ENCODE results near the gene IRF9.
"Not testable (repeated sequence)": the region's sequence is repeated elsewhere in the genome, so short reads cannot be mapped to it uniquely, and the experiment has no call there.

IRF9 gene

GRCh38 chr14:24194873-24195185 lies 33.8 kb downstream of the IRF9 start:
- Histone ChIP-seq H3K4me3 (ENCODE audit: low read depth, low read length) (peak overlapping the region; percentile 93), H3K27me3 (ENCODE audit: control insufficient read depth, insufficient read depth, low read length) (no peaks in the 10 kb centered on the region), H3K36me3 (ENCODE audit: control insufficient read depth, insufficient read depth, low read length) (peaks cover 13% of the 10 kb centered on the region), H3K9me3 (ENCODE audit: control insufficient read depth, insufficient read depth, low read length) (no peaks in the 10 kb centered on the region), H3K9ac (ENCODE audit: low read depth, low read length) (peak overlapping the region; percentile 91), H3K4me1 (ENCODE audit: control insufficient read depth, insufficient read depth, low read length) (peaks cover 3% of the 10 kb centered on the region)

- peaks cover 11% of the 10 kb centered on the region for H3K36me3 ChIP-seq (ENCODE audit: control insufficient read depth, insufficient read depth, low read length)
- H3K4me1 ChIP-seq (ENCODE audit: control insufficient read depth, insufficient read depth, low read length) = peaks cover 3% of the 10 kb centered on the region
- H3K9ac ChIP-seq (ENCODE audit: low read depth, low read length) = peak within 1 kb of the TSS; percentile 91
- H3K4me3 ChIP-seq (ENCODE audit: low read depth, low read length) = peak within 1 kb of the TSS; percentile 93
- no peaks in the 10 kb centered on the region for H3K9me3 ChIP-seq (ENCODE audit: control insufficient read depth, insufficient read depth, low read length)
- H3K27me3 ChIP-seq (ENCODE audit: control insufficient read depth, insufficient read depth, low read length) = no peaks in the 10 kb centered on the region
These were observed 34.4 kb downstream of the IRF9 start, which contains the start of gene TM9SF1 for GRCh38 chr14:24195186-24196070. TSS of gene TM9SF1 (minus strand) at chr14:24195441. CDS start at chr14:24195019, 422 bp downstream.

GRCh38 chr14:24196071-24197055 lies 35.3 kb downstream of the IRF9 start:
- peaks cover 15% of the 10 kb centered on the region for H3K36me3 ChIP-seq (ENCODE audit: control insufficient read depth, insufficient read depth, low read length)
- peaks cover 3% of the 10 kb centered on the region for H3K4me1 ChIP-seq (ENCODE audit: control insufficient read depth, insufficient read depth, low read length)
- H3K9me3 ChIP-seq (ENCODE audit: control insufficient read depth, insufficient read depth, low read length) = peaks cover 2% of the 10 kb centered on the region
- peak overlapping the region; percentile 91 for H3K9ac ChIP-seq (ENCODE audit: low read depth, low read length)
- H3K27me3 ChIP-seq (ENCODE audit: control insufficient read depth, insufficient read depth, low read length) = no peaks in the 10 kb centered on the region
- peak overlapping the region; percentile 93 for H3K4me3 ChIP-seq (ENCODE audit: low read depth, low read length)

- H3K36me3 ChIP-seq (ENCODE audit: control insufficient read depth, insufficient read depth, low read length) = peaks cover 17% of the 10 kb centered on the region
- no peak overlapping the region for H3K9ac ChIP-seq (ENCODE audit: low read depth, low read length)
- H3K27me3 ChIP-seq (ENCODE audit: control insufficient read depth, insufficient read depth, low read length) = no peaks in the 10 kb centered on the region
- H3K9me3 ChIP-seq (ENCODE audit: control insufficient read depth, insufficient read depth, low read length) = peaks cover 2% of the 10 kb centered on the region
- H3K4me1 ChIP-seq (ENCODE audit: control insufficient read depth, insufficient read depth, low read length) = peaks cover 3% of the 10 kb centered on the region
- peak overlapping the region; percentile 26 for H3K4me3 ChIP-seq (ENCODE audit: low read depth, low read length)
These were observed 36.0 kb downstream of the IRF9 start for GRCh38 chr14:24197056-24197450.

GRCh38 chr14:24198814-24199524 lies 37.9 kb downstream of the IRF9 start:
- Histone ChIP-seq H3K36me3 (ENCODE audit: control insufficient read depth, insufficient read depth, low read length) (peaks cover 8% of the 10 kb centered on the region), H3K9ac (ENCODE audit: low read depth, low read length) (no peak overlapping the region), H3K4me3 (ENCODE audit: low read depth, low read length) (no peak overlapping the region), H3K27me3 (ENCODE audit: control insufficient read depth, insufficient read depth, low read length) (no peaks in the 10 kb centered on the region), H3K9me3 (ENCODE audit: control insufficient read depth, insufficient read depth, low read length) (peaks cover 2% of the 10 kb centered on the region), H3K4me1 (ENCODE audit: control insufficient read depth, insufficient read depth, low read length) (peaks cover 3% of the 10 kb centered on the region)

- H3K9ac ChIP-seq (ENCODE audit: low read depth, low read length); H3K4me3 ChIP-seq (ENCODE audit: low read depth, low read length); H3K4me1 ChIP-seq (ENCODE audit: control insufficient read depth, insufficient read depth, low read length); H3K9me3 ChIP-seq (ENCODE audit: control insufficient read depth, insufficient read depth, low read length); H3K27me3 ChIP-seq (ENCODE audit: control insufficient read depth, insufficient read depth, low read length): not testable (repeated sequence)
- peaks cover 19% of the 10 kb centered on the region for H3K36me3 ChIP-seq (ENCODE audit: control insufficient read depth, insufficient read depth, low read length)
These were observed 41.5 kb downstream of the IRF9 start for GRCh38 chr14:24202538-24202937.

GRCh38 chr14:24203249-24203886 lies 42.3 kb downstream of the IRF9 start:
- H3K9ac ChIP-seq (ENCODE audit: low read depth, low read length); H3K9me3 ChIP-seq (ENCODE audit: control insufficient read depth, insufficient read depth, low read length); H3K4me1 ChIP-seq (ENCODE audit: control insufficient read depth, insufficient read depth, low read length); H3K27me3 ChIP-seq (ENCODE audit: control insufficient read depth, insufficient read depth, low read length); H3K4me3 ChIP-seq (ENCODE audit: low read depth, low read length): not testable (repeated sequence)
- H3K36me3 ChIP-seq (ENCODE audit: control insufficient read depth, insufficient read depth, low read length) = peaks cover 19% of the 10 kb centered on the region

- Histone ChIP-seq H3K27me3 (ENCODE audit: control insufficient read depth, insufficient read depth, low read length) (no peaks in the 10 kb centered on the region), H3K36me3 (ENCODE audit: control insufficient read depth, insufficient read depth, low read length) (peaks cover 22% of the 10 kb centered on the region), H3K4me1 (ENCODE audit: control insufficient read depth, insufficient read depth, low read length) (no peaks in the 10 kb centered on the region), H3K4me3 (ENCODE audit: low read depth, low read length) (no peak overlapping the region), H3K9me3 (ENCODE audit: control insufficient read depth, insufficient read depth, low read length) (peaks cover 2% of the 10 kb centered on the region), H3K9ac (ENCODE audit: low read depth, low read length) (no peak overlapping the region)
These were observed 43.4 kb downstream of the IRF9 start for GRCh38 chr14:24204163-24205146.

GRCh38 chr14:24206260-24207103 lies 45.4 kb downstream of the IRF9 start:
- H3K9ac ChIP-seq (ENCODE audit: low read depth, low read length) = no peak overlapping the region
- no peaks in the 10 kb centered on the region for H3K27me3 ChIP-seq (ENCODE audit: control insufficient read depth, insufficient read depth, low read length)
- no peak overlapping the region for H3K4me3 ChIP-seq (ENCODE audit: low read depth, low read length)
- no peaks in the 10 kb centered on the region for H3K4me1 ChIP-seq (ENCODE audit: control insufficient read depth, insufficient read depth, low read length)
- peaks cover 30% of the 10 kb centered on the region for H3K36me3 ChIP-seq (ENCODE audit: control insufficient read depth, insufficient read depth, low read length)
- no peaks in the 10 kb centered on the region for H3K9me3 ChIP-seq (ENCODE audit: control insufficient read depth, insufficient read depth, low read length)

Measured in iPS-15b (cell line).